ENCODE data around the gene AXL. TPM values are rescaled to one million over a fixed set of nuclear protein-coding genes. Genes with fewer than 3 reads are reported as not detected.
"Not testable (repeated sequence)": the region's sequence is repeated elsewhere in the genome, so short reads cannot be mapped to it uniquely, and the experiment has no call there.

Gene AXL
- 5.5 TPM for total RNA-seq (ENCODE audit: unreplicated experiment)
- long read RNA-seq, partial matches to known transcripts: 0 of 9 reads
- long read RNA-seq, other reads (novel, unspliced or antisense): 9 of 9 reads

DNA sequence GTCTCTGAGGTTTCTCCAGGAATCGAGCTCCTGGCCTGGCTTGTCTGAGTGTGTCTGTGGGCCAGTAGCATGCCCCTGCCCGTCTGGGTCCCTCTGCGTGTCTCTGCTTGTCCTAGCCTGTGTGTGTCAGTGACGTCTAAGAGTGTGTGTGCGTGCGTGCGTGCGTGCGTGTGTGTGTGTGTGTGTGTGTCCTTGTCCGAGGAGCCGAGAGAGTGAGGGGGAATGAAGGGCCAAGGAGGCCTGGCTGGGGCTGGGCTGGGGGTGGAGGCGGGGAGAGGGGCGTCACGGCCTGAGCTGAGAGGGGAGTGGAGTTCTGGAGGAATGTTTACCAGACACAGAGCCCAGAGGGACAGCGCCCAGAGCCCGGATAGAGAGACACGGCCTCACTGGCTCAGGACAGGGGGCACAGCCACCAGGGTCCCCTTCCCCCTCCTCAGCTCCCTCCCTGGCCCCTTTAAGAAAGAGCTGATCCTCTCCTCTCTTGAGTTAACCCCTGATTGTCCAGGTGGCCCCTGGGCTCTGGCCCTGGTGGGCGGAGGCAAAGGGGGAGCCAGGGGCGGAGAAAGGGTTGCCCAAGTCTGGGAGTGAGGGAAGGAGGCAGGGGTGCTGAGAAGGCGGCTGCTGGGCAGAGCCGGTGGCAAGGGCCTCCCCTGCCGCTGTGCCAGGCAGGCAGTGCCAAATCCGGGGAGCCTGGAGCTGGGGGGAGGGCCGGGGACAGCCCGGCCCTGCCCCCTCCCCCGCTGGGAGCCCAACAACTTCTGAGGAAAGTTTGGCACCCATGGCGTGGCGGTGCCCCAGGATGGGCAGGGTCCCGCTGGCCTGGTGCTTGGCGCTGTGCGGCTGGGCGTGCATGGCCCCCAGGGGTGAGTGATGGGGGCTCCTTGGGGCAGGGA lies at the start of gene AXL:
TSS of gene AXL (plus strand) at position 609 of the 893 bp plus-strand sequence. CDS start at position 779, 170 bp downstream.
- Mint-ChIP-seq H3K27ac (ENCODE audit: unreplicated experiment) (peak within 1 kb of the TSS; percentile 61), H3K4me3 (ENCODE audit: unreplicated experiment) (peak within 1 kb of the TSS; percentile 90), H3K27me3 (ENCODE audit: unreplicated experiment) (peaks cover 18% of the 10 kb centered on the region), H3K9me3 (ENCODE audit: unreplicated experiment) (no peaks in the 10 kb centered on the region), H3K4me1 (ENCODE audit: unreplicated experiment) (peaks cover 10% of the 10 kb centered on the region), H3K36me3 (ENCODE audit: low read depth, unreplicated experiment) (peaks cover 10% of the 10 kb centered on the region)
- TF ChIP-seq, protein P1, sequence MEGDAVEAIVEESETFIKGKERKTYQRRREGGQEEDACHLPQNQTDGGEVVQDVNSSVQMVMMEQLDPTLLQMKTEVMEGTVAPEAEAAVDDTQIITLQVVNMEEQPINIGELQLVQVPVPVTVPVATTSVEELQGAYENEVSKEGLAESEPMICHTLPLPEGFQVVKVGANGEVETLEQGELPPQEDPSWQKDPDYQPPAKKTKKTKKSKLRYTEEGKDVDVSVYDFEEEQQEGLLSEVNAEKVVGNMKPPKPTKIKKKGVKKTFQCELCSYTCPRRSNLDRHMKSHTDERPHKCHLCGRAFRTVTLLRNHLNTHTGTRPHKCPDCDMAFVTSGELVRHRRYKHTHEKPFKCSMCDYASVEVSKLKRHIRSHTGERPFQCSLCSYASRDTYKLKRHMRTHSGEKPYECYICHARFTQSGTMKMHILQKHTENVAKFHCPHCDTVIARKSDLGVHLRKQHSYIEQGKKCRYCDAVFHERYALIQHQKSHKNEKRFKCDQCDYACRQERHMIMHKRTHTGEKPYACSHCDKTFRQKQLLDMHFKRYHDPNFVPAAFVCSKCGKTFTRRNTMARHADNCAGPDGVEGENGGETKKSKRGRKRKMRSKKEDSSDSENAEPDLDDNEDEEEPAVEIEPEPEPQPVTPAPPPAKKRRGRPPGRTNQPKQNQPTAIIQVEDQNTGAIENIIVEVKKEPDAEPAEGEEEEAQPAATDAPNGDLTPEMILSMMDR (IDR thresholded peaks at IDR 0.05; ENCODE audit: unreplicated experiment): no peak
- DNase-seq (ENCODE audit: low spot score): peak; percentile 45

DNA sequence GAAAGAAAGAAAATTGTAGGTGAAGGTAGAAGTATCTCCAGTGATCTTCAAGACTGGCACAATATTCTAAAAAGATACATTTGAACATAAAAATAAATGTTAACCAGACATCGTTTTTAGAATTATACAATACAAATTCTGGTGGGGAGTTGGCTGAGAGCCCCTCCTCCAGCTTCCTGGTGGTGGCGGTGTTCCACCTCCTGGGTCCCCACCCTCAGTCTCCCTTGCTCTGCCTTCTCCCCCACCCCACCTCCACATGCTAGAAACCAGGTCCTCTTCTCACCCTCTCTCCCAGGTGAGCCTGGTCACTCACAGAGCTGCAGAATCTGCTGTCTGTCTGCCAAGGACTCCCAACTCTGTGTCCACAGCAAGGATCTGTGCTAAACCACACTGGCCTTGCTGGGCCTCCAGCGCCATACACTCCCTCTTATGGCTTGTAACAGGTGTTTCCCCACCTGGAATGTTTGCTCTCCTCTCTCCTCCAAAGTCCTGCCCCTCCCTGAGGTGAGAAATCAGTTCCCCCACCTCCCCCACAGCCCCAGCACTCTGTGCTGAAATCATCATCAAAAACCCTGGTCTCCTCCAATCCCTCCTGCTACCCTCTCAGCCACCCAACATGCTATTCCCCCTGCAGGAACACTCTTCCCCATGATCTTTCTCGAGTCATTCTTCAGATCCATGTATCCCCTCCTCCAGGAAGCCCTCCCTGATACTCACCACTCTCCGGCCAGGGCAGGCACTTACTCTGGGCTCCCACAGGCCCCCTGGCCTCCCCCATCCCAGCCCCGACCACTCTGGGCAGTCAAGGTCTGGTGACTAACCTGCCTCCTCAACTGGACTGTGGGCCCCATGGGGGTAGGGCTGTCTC lies 46.5 kb upstream of the AXL start:
- H3K36me3 Mint-ChIP-seq (ENCODE audit: low read depth, unreplicated experiment): no peaks in the 10 kb centered on the region
- TF ChIP-seq, protein P1 (IDR thresholded peaks at IDR 0.05; ENCODE audit: unreplicated experiment): no peak
- DNase-seq (ENCODE audit: low spot score): no peak
- H3K4me1 Mint-ChIP-seq (ENCODE audit: unreplicated experiment): peaks cover 8% of the 10 kb centered on the region
- H3K27ac Mint-ChIP-seq (ENCODE audit: unreplicated experiment): no peak overlapping the region
- H3K9me3 Mint-ChIP-seq (ENCODE audit: unreplicated experiment): no peaks in the 10 kb centered on the region
- H3K4me3 Mint-ChIP-seq (ENCODE audit: unreplicated experiment): no peak overlapping the region
- peaks cover 4% of the 10 kb centered on the region for H3K27me3 Mint-ChIP-seq (ENCODE audit: unreplicated experiment)

DNA sequence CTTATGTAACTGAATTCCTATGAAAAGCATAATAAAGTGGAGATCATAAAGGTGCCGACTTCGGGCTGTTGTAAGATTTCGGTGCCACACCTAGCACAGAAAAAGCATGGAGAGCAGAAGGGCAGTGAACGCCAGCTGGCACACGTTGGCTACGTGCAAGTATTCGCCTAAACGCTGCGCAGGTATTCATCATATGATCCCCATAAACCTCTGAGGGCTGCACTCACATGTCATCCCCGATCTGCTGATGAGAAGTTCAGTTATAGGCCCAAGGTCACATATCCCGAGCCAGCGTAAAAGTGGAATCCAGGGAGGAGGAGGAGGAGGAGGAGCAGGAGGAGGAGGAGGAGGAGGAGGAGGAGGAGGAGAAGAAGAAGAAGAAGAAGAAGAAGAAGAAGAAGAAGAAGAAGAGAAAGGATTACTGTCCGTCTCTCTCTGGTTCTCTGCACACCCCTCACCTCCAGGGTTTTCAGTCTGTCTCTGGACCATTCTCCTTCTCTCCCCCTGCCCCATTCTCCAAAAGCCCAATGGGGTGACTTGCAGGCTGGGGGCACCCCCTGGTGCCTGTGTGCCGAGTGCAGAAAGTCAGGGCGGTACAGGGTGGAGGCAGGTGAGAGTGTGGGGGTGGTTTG lies 44.6 kb upstream of the AXL start:
- Mint-ChIP-seq H3K4me3 (ENCODE audit: unreplicated experiment) (peak overlapping the region; percentile 14), H3K9me3 (ENCODE audit: unreplicated experiment) (no peaks in the 10 kb centered on the region), H3K36me3 (ENCODE audit: low read depth, unreplicated experiment) (no peaks in the 10 kb centered on the region), H3K27me3 (ENCODE audit: unreplicated experiment) (peaks cover 4% of the 10 kb centered on the region), H3K27ac (ENCODE audit: unreplicated experiment) (no peak overlapping the region), H3K4me1 (ENCODE audit: unreplicated experiment) (peaks cover 8% of the 10 kb centered on the region)
- TF ChIP-seq, protein P1 (IDR thresholded peaks at IDR 0.05; ENCODE audit: unreplicated experiment): no peak
- no peak for DNase-seq (ENCODE audit: low spot score)

DNA sequence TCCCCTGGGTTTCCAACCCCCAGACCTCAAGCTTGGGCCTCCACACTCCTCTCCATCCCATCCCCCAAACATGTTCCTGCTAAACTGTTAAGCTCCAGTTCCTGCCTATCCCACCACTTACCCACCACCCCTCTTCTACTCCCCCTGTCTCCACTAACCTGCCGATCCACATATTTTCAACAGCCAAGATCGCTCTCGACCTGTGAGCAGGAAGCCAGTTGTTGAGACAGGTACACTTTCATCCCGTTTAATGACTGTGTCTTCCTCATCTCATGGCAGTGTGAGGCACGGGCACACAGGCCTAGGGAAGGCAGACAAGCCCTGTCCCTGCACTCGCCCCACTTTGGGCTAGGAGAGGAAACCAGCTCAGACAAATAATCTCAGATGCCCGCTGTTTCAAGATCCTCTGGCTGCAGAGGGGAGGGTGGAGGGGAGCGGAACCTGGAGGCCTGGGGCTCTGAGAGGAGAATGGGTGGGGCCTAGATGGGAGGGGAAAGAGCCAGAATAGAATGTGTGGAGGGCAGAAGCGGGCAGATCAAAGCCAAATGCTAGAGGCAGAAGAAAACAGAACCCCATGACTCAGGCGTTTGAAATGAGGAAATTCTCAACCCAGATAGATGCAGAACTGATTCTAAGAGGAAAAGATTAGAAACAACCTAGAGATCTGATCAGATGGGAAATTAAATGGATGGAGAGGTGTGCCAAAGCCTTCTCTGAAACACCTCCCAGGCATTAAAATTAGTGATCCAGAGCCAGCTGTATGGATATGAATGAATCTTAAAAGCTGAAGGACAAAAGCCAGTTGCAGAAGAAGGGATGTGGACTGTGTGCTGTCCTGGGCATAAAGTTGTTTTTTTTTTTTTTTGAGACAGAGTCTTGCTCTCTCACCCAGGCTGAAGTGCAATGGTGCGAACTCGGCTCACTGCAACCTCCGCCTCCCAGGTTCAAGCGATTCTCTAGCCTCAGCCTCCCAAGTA lies 42.9 kb upstream of the AXL start:
- no peak overlapping the region for H3K27ac Mint-ChIP-seq (ENCODE audit: unreplicated experiment)
- DNase-seq (ENCODE audit: low spot score): peak; percentile 31
- no peak overlapping the region for H3K4me3 Mint-ChIP-seq (ENCODE audit: unreplicated experiment)
- H3K9me3 Mint-ChIP-seq (ENCODE audit: unreplicated experiment): no peaks in the 10 kb centered on the region
- no peaks in the 10 kb centered on the region for H3K36me3 Mint-ChIP-seq (ENCODE audit: low read depth, unreplicated experiment)
- TF ChIP-seq, protein P1 (IDR thresholded peaks at IDR 0.05; ENCODE audit: unreplicated experiment): no peak
- peaks cover 8% of the 10 kb centered on the region for H3K4me1 Mint-ChIP-seq (ENCODE audit: unreplicated experiment)
- peaks cover 4% of the 10 kb centered on the region for H3K27me3 Mint-ChIP-seq (ENCODE audit: unreplicated experiment)

DNA sequence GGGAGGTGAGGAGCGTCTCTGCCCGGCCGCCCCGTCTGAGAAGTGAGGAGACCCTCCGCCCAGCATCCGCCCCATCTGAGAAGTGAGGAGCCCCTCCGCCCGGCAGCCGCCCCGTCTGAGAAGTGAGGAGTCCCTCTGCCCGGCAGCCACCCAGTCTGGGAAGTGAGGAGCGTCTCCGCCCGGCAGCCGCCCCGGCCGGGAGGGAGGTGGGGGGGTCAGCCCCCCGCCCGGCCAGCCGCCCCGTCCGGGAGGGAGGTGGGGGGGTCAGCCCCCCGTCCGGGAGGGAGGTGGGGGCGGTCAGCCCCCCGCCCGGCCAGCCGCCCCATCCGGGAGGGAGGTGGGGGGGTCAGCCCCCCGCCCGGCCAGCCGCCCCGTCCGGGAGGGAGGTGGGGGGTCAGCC lies 38.9 kb upstream of the AXL start:
- H3K27ac Mint-ChIP-seq (ENCODE audit: unreplicated experiment); H3K36me3 Mint-ChIP-seq (ENCODE audit: low read depth, unreplicated experiment); DNase-seq (ENCODE audit: low spot score); H3K9me3 Mint-ChIP-seq (ENCODE audit: unreplicated experiment); H3K4me1 Mint-ChIP-seq (ENCODE audit: unreplicated experiment); H3K27me3 Mint-ChIP-seq (ENCODE audit: unreplicated experiment); H3K4me3 Mint-ChIP-seq (ENCODE audit: unreplicated experiment): not testable (repeated sequence)
